Stimulated activated CD8-positive, alpha-beta memory T cell treated with anti-CD3 and anti-CD28 coated beads, Interleukin-7, amount 100 ng/mL, for 1 hour (primary cell): Measurements from ENCODE around the gene ZNF648.
"Not testable (repeated sequence)": the region's sequence is repeated elsewhere in the genome, so short reads cannot be mapped to it uniquely, and the experiment has no call there.

ENCODE experiments used
- DNase-seq, 2 donors: peaks; one replicate each; pipeline ENCODE4 v3.0.0-alpha.2; 2020; ENCODE audit warnings: low read depth in 2 of 2

The ZNF648 gene

GRCh38 chr1:182029379-182030331 lies 31.9 kb downstream of the ZNF648 start:
- DNase-seq = peak; percentile 95 to 97

- DNase-seq = no peak
Observed at GRCh38 chr1:182029002-182029378, 32.5 kb downstream of the ZNF648 start.

GRCh38 chr1:182015360-182015759 lies 46.2 kb downstream of the ZNF648 start:
- no peak for DNase-seq

- DNase-seq = not testable (repeated sequence)
Observed at GRCh38 chr1:182010800-182011370, 50.6 kb downstream of the ZNF648 start.

- not testable (repeated sequence) for DNase-seq
Observed at GRCh38 chr1:182005398-182005797, 56.1 kb downstream of the ZNF648 start.

- DNase-seq = no peak
Observed at GRCh38 chr1:182004601-182005000, 56.9 kb downstream of the ZNF648 start.
